SK-N-SH (cell line): ENCODE data around the gene OR6C74. TPM values are rescaled to one million over a fixed set of nuclear protein-coding genes. Genes with fewer than 3 reads are reported as not detected.

ENCODE experiments used
- CTCF ChIA-PET: fragments of 300-600, 350-600 bp; formaldehyde crosslinking; extraction: SDS; loops from one replicate; lab custom pipeline; 2021; lab: Yijun Ruan, JAX
- POLR2A ChIA-PET: fragments of 350-600 bp; sonication (Branson Sonifier 250); formaldehyde crosslinking; extraction: SDS; loops from one replicate; lab custom pipeline; 2020; ENCODE audit warnings: antibody characterized with exemption, inconsistent platforms; lab: Yijun Ruan, JAX
- DNase-seq: peaks from one replicate; pipeline ENCODE4 v3.0.0; 2012
- H2AFZ ChIP-seq: fragments of 200-600 bp; sonication (generic); 2 replicates; pipeline ENCODE4 v1.8.1; 2016; ENCODE audit warnings: antibody characterized with exemption, mild to moderate bottlenecking, low read depth
- H3F3A ChIP-seq: fragments of 200-600 bp; sonication (generic); replicated peaks from 2 replicates; pipeline ENCODE3; 2016; ENCODE audit warnings: antibody characterized with exemption, mild to moderate bottlenecking; ENCODE audit not compliant: insufficient read depth
- H3K27ac ChIP-seq, 2 experiments: fragments of 200-500 bp in 1 of 2; fragments of 200-600 bp in 1 of 2; sonication (Bioruptor generic) in 1 of 2; sonication (generic), shearing (Covaris generic) in 1 of 2; 2 replicates each; pipeline versions ENCODE4 v1.5.1 to v1.6.1; 2014 to 2016; ENCODE audit warnings: low read depth in 2 of 2, inconsistent platforms in 1 of 2, low read length in 1 of 2, mild to moderate bottlenecking in 1 of 2, mixed read lengths in 1 of 2
- H3K27me3 ChIP-seq: fragments of 200-600 bp; sonication (generic), shearing (Covaris generic); 2 replicates; pipeline ENCODE4 v1.6.1; 2016; ENCODE audit warnings: mixed run types; ENCODE audit not compliant: insufficient read depth
- H3K36me3 ChIP-seq, 2 experiments: fragments of 200-500 bp in 1 of 2; fragments of 200-600 bp in 1 of 2; sonication (Bioruptor generic) in 1 of 2; sonication (generic) in 1 of 2; replicated peaks in 1 of 2; 2 replicates each; pipeline versions ENCODE3 to v1.5.1; 2014 to 2016; ENCODE audit warnings: low read length in 1 of 2, mild to moderate bottlenecking in 1 of 2; ENCODE audit not compliant: insufficient read depth in 2 of 2, control insufficient read depth in 1 of 2
- H3K4me1 ChIP-seq, 2 experiments: fragments of 200-500 bp in 1 of 2; fragments of 200-600 bp in 1 of 2; sonication (Bioruptor generic) in 1 of 2; sonication (generic), shearing (Covaris generic) in 1 of 2; 2 replicates each; pipeline versions ENCODE4 v1.5.1 to v1.6.1; 2014 to 2016; ENCODE audit warnings: low read depth in 1 of 2, low read length in 1 of 2, mixed run types in 1 of 2; ENCODE audit not compliant: insufficient read depth in 2 of 2, control insufficient read depth in 1 of 2
- H3K4me2 ChIP-seq: fragments of 200-600 bp; sonication (generic), shearing (Covaris generic); 2 replicates; pipeline ENCODE4 v1.6.1; 2017; ENCODE audit warnings: mixed run types
- H3K4me3 ChIP-seq, 2 experiments: fragments of 200-500 bp in 1 of 2; fragments of 200-600 bp in 1 of 2; sonication (Bioruptor generic) in 1 of 2; sonication (generic), shearing (Covaris generic) in 1 of 2; 2 replicates each; pipeline versions ENCODE4 v1.5.1 to v1.8.1; 2014 to 2016; ENCODE audit warnings: low read depth in 2 of 2, inconsistent platforms in 1 of 2, low read length in 1 of 2, mild to moderate bottlenecking in 1 of 2, mixed read lengths in 1 of 2, moderate library complexity in 1 of 2
- H3K79me2 ChIP-seq: fragments of 200-600 bp; sonication (generic); 2 replicates; pipeline ENCODE4 v1.8.1; 2017; ENCODE audit warnings: mild to moderate bottlenecking; ENCODE audit not compliant: insufficient read depth
- H3K9ac ChIP-seq: fragments of 200-600 bp; sonication (generic); 2 replicates; pipeline ENCODE4 v1.6.1; 2017; ENCODE audit warnings: mixed run types
- H3K9me2 ChIP-seq: fragments of 200-600 bp; sonication (generic); 2 replicates; pipeline ENCODE4 v1.6.1; 2017; ENCODE audit warnings: mixed run types
- H3K9me3 ChIP-seq: fragments of 200-600 bp; sonication (generic); 2 replicates; pipeline ENCODE4 v1.6.1; 2017; ENCODE audit warnings: mixed run types, mild to moderate bottlenecking, moderate library complexity
- H4K20me1 ChIP-seq: fragments of 200-600 bp; sonication (generic); 2 replicates; pipeline ENCODE4 v1.6.1; 2017; ENCODE audit warnings: mild to moderate bottlenecking, mixed run types; ENCODE audit not compliant: insufficient read depth
- CHD2 ChIP-seq: fragments of 150-350 bp; IDR thresholded peaks from 2 replicates; pipeline ENCODE4 v1.6.1; 2018; ENCODE audit warnings: low read length; ENCODE audit not compliant: partially characterized antibody
- EP300 ChIP-seq, 2 experiments: IDR thresholded peaks; 2 replicates each; pipeline versions ENCODE4 v1.4.0 to v1.6.1; 2012; ENCODE audit warnings: borderline replicate concordance in 1 of 2, low read depth in 1 of 2, low read length in 1 of 2
- EZH2phosphoT487 ChIP-seq: fragments of 200-600 bp; sonication (generic); IDR thresholded peaks from 2 replicates; pipeline ENCODE4 v1.6.1; 2017; ENCODE audit warnings: low read depth, mixed run types, mild to moderate bottlenecking, antibody characterized with exemption, moderate library complexity, borderline replicate concordance
- FOSL2 ChIP-seq: IDR thresholded peaks from 2 replicates; pipeline ENCODE4 v1.4.0; 2012; ENCODE audit warnings: low read depth, mild to moderate bottlenecking, moderate library complexity, borderline replicate concordance
- GABPA ChIP-seq: IDR thresholded peaks from 2 replicates; pipeline ENCODE4 v1.4.0; 2012; ENCODE audit warnings: low read depth, mild to moderate bottlenecking
- IRF3 ChIP-seq: fragments of 150-350 bp; IDR thresholded peaks from 2 replicates; pipeline ENCODE4 v1.6.1; 2016; ENCODE audit warnings: mild to moderate bottlenecking, low read depth, low read length
- MEF2A ChIP-seq: IDR thresholded peaks from 2 replicates; pipeline ENCODE4 v1.4.0; 2012; ENCODE audit warnings: low read depth, borderline replicate concordance
- MXI1 ChIP-seq: IDR thresholded peaks from 2 replicates; pipeline ENCODE4 v1.6.1; 2012; ENCODE audit warnings: mild to moderate bottlenecking, low read depth, low read length, improper control_type of control experiment
- NFIC ChIP-seq: IDR thresholded peaks from 2 replicates; pipeline ENCODE4 v1.4.0; 2012; ENCODE audit warnings: borderline replicate concordance
- PBX3 ChIP-seq: IDR thresholded peaks from 2 replicates; pipeline ENCODE4; 2012
- POLR2AphosphoS5 ChIP-seq: IDR thresholded peaks from 2 replicates; pipeline ENCODE4 v1.6.1; 2012; ENCODE audit warnings: low read depth, low read length
- REST ChIP-seq: IDR thresholded peaks from 2 replicates; pipeline ENCODE4 v1.6.1; 2012; ENCODE audit warnings: mild to moderate bottlenecking, low read depth, low read length, moderate library complexity
- RXRA ChIP-seq: IDR thresholded peaks from 2 replicates; pipeline ENCODE4 v1.4.0; 2012; ENCODE audit warnings: low read depth, mild to moderate bottlenecking, borderline replicate concordance
- SMC3 ChIP-seq: IDR thresholded peaks from 2 replicates; pipeline ENCODE4 v1.6.1; 2012; ENCODE audit warnings: low read depth, low read length, improper control_type of control experiment
- USF2 ChIP-seq: fragments of 150-350 bp; IDR thresholded peaks from 2 replicates; pipeline ENCODE4 v1.6.1; 2017; ENCODE audit warnings: antibody characterized with exemption, low read length, low read depth, borderline replicate concordance
- YY1 ChIP-seq: IDR thresholded peaks from 2 replicates; pipeline ENCODE4 v1.4.0; 2012; ENCODE audit warnings: low read depth, mild to moderate bottlenecking
- ZBTB33 ChIP-seq: IDR thresholded peaks from 2 replicates; pipeline ENCODE4 v1.4.0; 2012; ENCODE audit warnings: low read depth, borderline replicate concordance
- WGBS: methylation state at CpG from one replicate; pipeline ENCODE4 v1.1.6; 2017; ENCODE audit warnings: low lambda C conversion rate; 5-methylcytosine and 5-hydroxymethylcytosine counted together
- polyA plus RNA-seq, 3 experiments: library from polyadenylated mRNA; depleted of rRNA; stranded (reverse); fragments of >200 nt; gene quantifications; 2 replicates each; pipeline ENCODE4 v1.2.3, GENCODE V29; 2012

The OR6C74 gene
- polyA plus RNA-seq, 1 of the 3 experiments (the other 2 are of a cell fraction): not detected

GRCh38 chr12:55280991-55281390 is 36.6 kb downstream of the OR6C74 start:
- Histone ChIP-seq H3K36me3 (no peaks in the 10 kb centered on the region), H3K79me2 (no peaks in the 10 kb centered on the region), H3K9me3 (no peaks in the 10 kb centered on the region), H3K4me2 (no peak overlapping the region), H3F3A (no peaks in the 10 kb centered on the region), H2AFZ (no peak overlapping the region), H3K9ac (no peak overlapping the region), H3K27me3 (no peaks in the 10 kb centered on the region), H3K9me2 (no peaks in the 10 kb centered on the region), H3K4me1 (no peaks in the 10 kb centered on the region), H3K4me3 (no peak overlapping the region), H4K20me1 (no peaks in the 10 kb centered on the region), H3K27ac (no peak overlapping the region)
- ChIA-PET CTCF (no interaction called here), POLR2A (no interaction called here)
- DNase-seq: no peak
- no peak for TF ChIP-seq MEF2A
- TF ChIP-seq YY1: no peak
- no peak for TF ChIP-seq IRF3
- TF ChIP-seq GABPA: no peak
- TF ChIP-seq NFIC: no peak
- no peak for TF ChIP-seq SMC3
- no peak for TF ChIP-seq MXI1
- no peak for TF ChIP-seq ZBTB33
- TF ChIP-seq USF2: no peak
- no peak for TF ChIP-seq POLR2AphosphoS5
- TF ChIP-seq PBX3: no peak
- no peak for TF ChIP-seq FOSL2
- no peak for TF ChIP-seq RXRA
- TF ChIP-seq EZH2phosphoT487: no peak
- TF ChIP-seq CHD2: no peak
- TF ChIP-seq EP300 (IDR thresholded peaks at IDR 0.05; ENCODE audit: borderline replicate concordance in 1 of 2, low read depth in 1 of 2, low read length in 1 of 2): no peak
- TF ChIP-seq REST: no peak
- WGBS: 0% methylated on average over 2 of the region's 2 CpGs
